Heart left ventricle (tissue), 13 donors: Measurements from ENCODE around the gene KLHDC9.

Experiments
- CTCF ChIP-seq, 12 donors: fragments of 200-600 bp; sonication (generic) in 4 of 12; IDR thresholded peaks; one replicate each; pipeline versions ENCODE4 v1.5.0 to v1.8.0; 2018 to 2022; ENCODE audit warnings: antibody characterized with exemption in 12 of 12, mild to moderate bottlenecking in 5 of 12
- POLR2A ChIP-seq, 2 donors: fragments of 450-650 bp; IDR thresholded peaks; one replicate each; pipeline ENCODE4 v1.6.1; 2017; ENCODE audit warnings: antibody characterized with exemption in 2 of 2, mild to moderate bottlenecking in 2 of 2, moderate library complexity in 2 of 2
- donor health status: ischemic (EF 13 %, LVEDD 7.1; RV severe dilation, severe dysfunction).
- donor health status: DM: no; HTN: yes; CAD: no.
- donor health status: DM: no; HTN: no; CAD: no.
- donor health status: ischemic (EF 25% LVEDD 6.9; RV normal size, moderate dysfunction).
- donor health status: ischemic (EF 25% LVEDD 5.7; RV mildly dilated, moderate dysfunction).
- donor health status: ischemic (EF 35%, LVEDD 5.7; RV mildly dilated, moderate dysfunction).
- donor health status: nonischemic (EF 11% LVEDD 7.7; RV severe dilation, severe dysfunction).
- donor health status: DM: yes; HTN: yes; CAD: no.
- donor health status: PGD.
- donor health status: ischemic (EF 29% LVEDD 5.4; RV normal size, mild dysfunction).
- donor health status: nonischemic (EF 23%, LVEDD 6.1; RV moderate dilation, normal function).

- TF ChIP-seq POLR2A (IDR thresholded peaks at IDR 0.05) (no peak), CTCF (IDR thresholded peaks at IDR 0.05) (no peak)
These were observed 8.8 kb upstream of the KLHDC9 start, which contains the start of gene NECTIN4 for GRCh38 chr1:161089251-161089924.
